ENCODE data around the gene STARD3. TPM values are rescaled to one million over a fixed set of nuclear protein-coding genes. Genes with fewer than 3 reads are reported as not detected.
A peak's percentile ranks its signal among the peaks of the same experiment; 100 is the strongest.

The STARD3 gene
- total and polyA plus RNA-seq, 10 donors: 59.5 to 166 (median 100) TPM

- intact Hi-C loops (cut with DNase I; ENCODE audit: low total_unique reads): no loop called here
- peaks cover 3 to 86% (median 62%) of the 10 kb centered on the region in 6 donors for H3K36me3 ChIP-seq
- peak; percentile 66 for DNase-seq
- 91 to 94% (median 93%) methylated on average over 18 to 35 of the region's 35 CpGs for WGBS, 5 donors
- H3K27me3 ChIP-seq (replicated peaks in 1 of 7): peaks cover 0 to 11% (median 0%) of the 10 kb centered on the region in 7 donors
- peak overlapping the region in 4 of 8 donors; percentile 63 to 85 (median 76) for H3K27ac ChIP-seq
- H3K9me3 ChIP-seq: no peaks in the 10 kb centered on the region
- no peak for TF ChIP-seq CTCF (IDR thresholded peaks at IDR 0.05 in 8 of 11, conservative IDR thresholded peaks at IDR 0.05 in 3 of 11)
- TF ChIP-seq POLR2AphosphoS5 (IDR thresholded peaks at IDR 0.05): peak in 2 of 3 donors; percentile 23 to 44
- H3K4me3 ChIP-seq: no peak overlapping the region
- H3K4me1 ChIP-seq: peaks cover 0 to 67% (median 25%) of the 10 kb centered on the region in 6 donors
Observed at GRCh38 chr17:39660397-39661385, 23.7 kb downstream of the STARD3 start.

GRCh38 chr17:39661744-39662541 is 25.0 kb downstream of the STARD3 start:
- intact Hi-C loops (cut with DNase I; ENCODE audit: low total_unique reads): no loop called here
- Histone ChIP-seq H3K27ac (no peak overlapping the region), H3K4me3 (no peak overlapping the region)

GRCh38 chr17:39662551-39663339 is 25.8 kb downstream of the STARD3 start:
- Histone ChIP-seq H3K36me3 (peaks cover 0 to 66% (median 49%) of the 10 kb centered on the region in 6 donors), H3K4me3 (no peak overlapping the region), H3K27ac (no peak overlapping the region), H3K9me3 (no peaks in the 10 kb centered on the region), H3K4me1 (peaks cover 0 to 84% (median 35%) of the 10 kb centered on the region in 6 donors), H3K27me3 (replicated peaks in 1 of 7) (peaks cover 0 to 32% (median 15%) of the 10 kb centered on the region in 7 donors)
- intact Hi-C loops (cut with DNase I; ENCODE audit: low total_unique reads): no loop called here
- DNase-seq: peak; percentile 74
- WGBS, 5 donors: 82 to 91% (median 85%) methylated on average over 19 to 22 of the region's 22 CpGs
- TF ChIP-seq POLR2A (IDR thresholded peaks at IDR 0.05) (no peak), CTCF (IDR thresholded peaks at IDR 0.05 in 8 of 11, conservative IDR thresholded peaks at IDR 0.05 in 3 of 11) (no peak), POLR2AphosphoS5 (IDR thresholded peaks at IDR 0.05) (peak in 2 of 3 donors; percentile 11 to 56)

More at GRCh38 chr17:39661744-39662541, 25.0 kb downstream of the STARD3 start:
- H3K27me3 ChIP-seq (replicated peaks in 1 of 7): peaks cover 0 to 24% (median 7%) of the 10 kb centered on the region in 7 donors
- H3K9me3 ChIP-seq: no peaks in the 10 kb centered on the region
- DNase-seq: peak; percentile 54
- WGBS, 5 donors: 86 to 92% (median 90%) methylated on average over 8 of the region's 8 CpGs
- H3K4me1 ChIP-seq: peaks cover 0 to 78% (median 27%) of the 10 kb centered on the region in 6 donors
- H3K36me3 ChIP-seq: peaks cover 3 to 74% (median 56%) of the 10 kb centered on the region in 6 donors
- TF ChIP-seq POLR2AphosphoS5 (IDR thresholded peaks at IDR 0.05) (no peak), CTCF (IDR thresholded peaks at IDR 0.05 in 8 of 11, conservative IDR thresholded peaks at IDR 0.05 in 3 of 11) (no peak), POLR2A (IDR thresholded peaks at IDR 0.05) (no peak)

Data from spleen (tissue), 11 donors.